Germinal center (tissue), 1 donor: ENCODE results near the gene MSGN1.

Experiments
- DNase-seq: peaks from one replicate; pipeline ENCODE4 v3.0.0; 2012; ENCODE audit warnings: mixed read lengths, low spot score

Gene MSGN1

DNA sequence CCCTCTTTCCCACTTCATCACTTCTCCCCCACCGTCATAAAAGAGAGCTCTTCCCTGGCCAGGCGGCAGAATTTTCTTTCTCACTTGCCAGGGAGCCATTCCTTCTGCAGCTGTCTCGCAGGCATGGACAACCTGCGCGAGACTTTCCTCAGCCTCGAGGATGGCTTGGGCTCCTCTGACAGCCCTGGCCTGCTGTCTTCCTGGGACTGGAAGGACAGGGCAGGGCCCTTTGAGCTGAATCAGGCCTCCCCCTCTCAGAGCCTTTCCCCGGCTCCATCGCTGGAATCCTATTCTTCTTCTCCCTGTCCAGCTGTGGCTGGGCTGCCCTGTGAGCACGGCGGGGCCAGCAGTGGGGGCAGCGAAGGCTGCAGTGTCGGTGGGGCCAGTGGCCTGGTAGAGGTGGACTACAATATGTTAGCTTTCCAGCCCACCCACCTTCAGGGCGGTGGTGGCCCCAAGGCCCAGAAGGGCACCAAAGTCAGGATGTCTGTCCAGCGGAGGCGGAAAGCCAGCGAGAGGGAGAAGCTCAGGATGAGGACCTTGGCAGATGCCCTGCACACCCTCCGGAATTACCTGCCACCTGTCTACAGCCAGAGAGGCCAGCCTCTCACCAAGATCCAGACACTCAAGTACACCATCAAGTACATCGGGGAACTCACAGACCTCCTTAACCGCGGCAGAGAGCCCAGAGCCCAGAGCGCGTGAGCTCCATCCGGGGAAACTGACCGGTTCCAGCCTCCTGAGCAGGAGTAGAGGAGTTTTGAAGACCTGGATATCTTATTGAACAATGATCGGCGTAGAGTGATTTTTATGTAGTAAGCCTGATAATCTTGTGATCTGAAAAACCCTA, at the start of gene MSGN1:
Gene MSGN1 (plus strand): TSS at position 65 of the 850 bp plus-strand sequence. CDS start 59 bp downstream, at position 124.
- DNase-seq = no peak

GRCh38 chr2:17768894-17769293, 47.4 kb upstream of the MSGN1 start:
- no peak for DNase-seq

DNA sequence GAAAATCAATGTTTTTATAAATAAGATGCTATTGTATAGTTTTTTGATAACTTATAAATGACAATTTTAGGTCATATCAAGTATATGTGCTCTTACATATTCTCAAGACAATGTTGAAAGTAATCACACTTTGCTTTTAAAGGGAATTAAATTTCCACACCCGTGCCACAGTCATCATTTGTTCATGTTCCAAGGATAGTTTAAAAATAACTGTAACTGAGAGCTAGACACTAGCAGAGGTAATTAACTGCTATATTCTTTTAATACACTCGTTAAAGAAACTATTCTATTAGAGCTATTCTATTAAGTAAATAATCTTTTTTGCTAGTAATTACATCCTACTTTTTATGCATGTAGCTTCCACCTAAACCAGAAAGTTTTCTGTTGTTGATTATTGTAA, 44.3 kb upstream of the MSGN1 start:
- DNase-seq = no peak

GRCh38 chr2:17772532-17772931, 43.7 kb upstream of the MSGN1 start:
- no peak for DNase-seq

DNA sequence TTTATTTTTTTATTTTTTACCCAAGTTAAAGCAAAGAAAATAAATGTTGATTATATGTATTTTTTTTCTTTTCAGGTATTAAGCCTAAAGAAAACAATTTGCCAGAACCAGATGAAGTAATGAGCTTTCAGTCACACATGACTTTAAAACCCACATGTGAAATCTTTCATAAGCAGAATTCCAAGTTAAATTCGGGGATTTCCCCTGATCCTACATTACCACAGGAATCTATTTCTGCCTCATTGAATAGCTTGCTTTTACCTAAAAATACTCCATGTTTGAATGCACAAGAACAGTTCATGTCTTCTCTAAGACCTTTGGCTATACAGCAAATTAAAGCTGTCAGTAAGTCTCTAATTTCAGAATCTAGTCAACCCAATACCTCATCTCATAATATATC, 35.7 kb upstream of the MSGN1 start:
- no peak for DNase-seq

DNA sequence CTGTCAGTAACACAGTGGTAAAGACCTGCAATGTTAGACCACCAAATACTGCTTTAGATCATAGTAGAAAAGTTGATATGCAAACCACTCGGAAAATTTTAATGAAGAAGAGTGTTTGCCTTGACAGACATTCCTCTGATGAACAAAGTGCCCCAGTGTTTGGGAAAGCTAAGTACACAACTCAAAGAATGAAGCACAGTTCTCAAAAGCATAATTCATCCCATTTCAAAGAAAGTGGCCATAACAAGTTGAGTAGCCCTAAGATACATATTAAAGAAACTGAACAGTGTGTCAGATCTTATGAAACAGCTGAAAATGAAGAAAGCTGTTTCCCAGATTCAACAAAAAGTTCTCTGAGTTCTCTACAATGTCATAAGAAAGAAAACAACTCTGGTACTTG, 34.8 kb upstream of the MSGN1 start:
- no peak for DNase-seq

DNA sequence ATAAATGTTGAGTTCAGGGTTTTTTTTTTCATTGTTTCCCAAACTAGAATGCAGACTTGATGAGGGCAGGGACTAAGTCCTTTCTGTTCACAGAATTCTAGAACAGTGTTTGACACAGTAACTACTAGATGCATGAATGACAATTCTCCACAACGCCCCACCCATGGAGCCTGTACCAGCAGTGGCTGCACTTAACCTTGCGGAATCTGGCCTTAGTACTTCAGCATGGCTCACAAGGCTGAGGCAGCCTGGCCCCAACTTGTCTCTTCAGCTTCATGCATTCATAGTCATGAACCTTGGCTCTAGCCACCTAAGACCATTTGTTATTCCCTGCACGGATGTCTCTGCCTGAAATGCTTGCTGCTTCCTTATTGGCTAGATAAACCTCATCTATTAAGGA, 29.5 kb upstream of the MSGN1 start:
- DNase-seq = no peak

DNA sequence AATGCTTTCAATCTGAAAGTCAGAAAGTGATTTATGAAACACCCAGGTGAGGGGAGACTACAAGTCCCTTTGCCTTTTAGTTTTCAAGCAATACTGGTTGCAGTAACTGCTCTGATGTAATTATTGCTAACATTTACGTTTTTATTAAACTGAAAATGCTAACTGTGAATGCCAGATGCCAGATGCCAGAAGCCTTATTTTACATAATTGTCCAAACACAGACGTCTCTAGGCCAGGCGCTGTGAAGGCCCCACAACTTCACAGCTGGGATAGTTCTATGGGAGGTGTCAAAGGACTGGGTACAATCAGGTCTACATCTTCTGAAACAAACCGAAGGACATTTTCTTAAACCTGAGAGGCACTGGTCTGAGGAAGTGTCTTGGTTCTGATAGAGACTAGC, 27.5 kb upstream of the MSGN1 start:
- no peak for DNase-seq

DNA sequence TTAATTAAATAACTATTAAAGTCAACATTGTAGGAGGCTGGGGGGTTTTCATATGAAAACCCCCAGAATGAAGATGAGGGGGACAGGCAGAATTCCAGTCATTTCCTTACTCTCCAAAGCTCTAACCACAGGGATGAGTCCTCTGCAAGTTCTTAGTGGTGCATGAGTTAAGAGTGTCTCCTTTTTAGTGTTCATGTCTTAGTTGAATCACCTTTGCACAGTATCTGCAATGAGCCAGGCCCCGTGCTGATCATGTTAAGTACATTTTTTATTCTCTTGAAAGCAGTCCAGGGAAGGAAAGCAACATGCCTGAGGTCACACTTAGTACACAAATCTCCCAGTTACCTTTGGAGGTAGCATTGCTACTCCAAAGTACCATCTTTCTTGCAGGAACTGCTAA, 25.7 kb upstream of the MSGN1 start:
- DNase-seq = no peak

DNA sequence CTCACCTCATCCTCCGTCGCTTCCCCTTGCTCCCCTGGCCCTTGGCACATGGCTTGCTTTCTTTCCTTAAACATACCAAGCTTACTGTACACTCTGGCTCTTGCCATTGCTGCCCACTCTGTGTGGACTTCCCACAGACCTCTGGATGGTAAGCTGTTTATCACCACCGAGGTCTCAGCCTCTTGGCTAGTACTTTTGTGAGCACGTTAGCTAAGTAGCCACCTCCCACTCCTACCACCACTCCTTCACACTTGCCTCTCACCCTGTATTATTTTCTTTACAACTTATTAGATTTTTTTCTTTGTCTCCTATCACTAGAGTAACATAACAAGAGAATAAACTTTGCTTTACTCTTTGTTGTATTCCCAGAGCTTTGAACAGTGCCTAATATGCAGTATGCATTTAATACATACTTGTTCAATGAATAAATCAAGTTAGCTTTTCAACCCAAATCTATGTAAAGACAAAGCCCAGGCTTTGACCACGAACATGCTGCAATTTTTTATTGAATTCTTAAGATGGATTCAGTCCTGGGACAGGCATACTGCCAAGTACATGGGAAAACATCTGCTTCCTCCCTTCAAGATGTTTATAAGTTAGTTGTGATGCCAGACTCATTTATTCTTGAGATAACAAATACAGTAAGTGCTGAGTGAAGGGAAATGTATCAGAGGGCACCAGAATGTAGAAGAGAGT, 25.0 kb upstream of the MSGN1 start:
- DNase-seq = no peak

DNA sequence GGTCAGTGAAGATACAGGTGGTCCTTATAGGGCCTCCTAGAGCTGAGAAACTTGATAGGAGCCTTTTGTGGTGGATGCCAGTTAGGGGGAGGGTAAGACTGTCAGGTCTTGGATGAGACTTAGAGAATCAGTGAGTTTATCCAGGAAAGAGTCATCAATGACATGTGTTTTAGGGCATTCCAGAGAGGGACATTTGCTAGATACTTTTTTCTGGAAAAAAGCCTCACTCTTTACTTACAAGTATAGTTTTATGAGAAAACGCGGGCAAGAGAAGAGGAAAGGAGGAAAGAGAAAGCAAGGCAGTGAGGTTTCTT, 24.5 kb upstream of the MSGN1 start:
- no peak for DNase-seq

GRCh38 chr2:17792515-17792914, 23.7 kb upstream of the MSGN1 start:
- DNase-seq = no peak

DNA sequence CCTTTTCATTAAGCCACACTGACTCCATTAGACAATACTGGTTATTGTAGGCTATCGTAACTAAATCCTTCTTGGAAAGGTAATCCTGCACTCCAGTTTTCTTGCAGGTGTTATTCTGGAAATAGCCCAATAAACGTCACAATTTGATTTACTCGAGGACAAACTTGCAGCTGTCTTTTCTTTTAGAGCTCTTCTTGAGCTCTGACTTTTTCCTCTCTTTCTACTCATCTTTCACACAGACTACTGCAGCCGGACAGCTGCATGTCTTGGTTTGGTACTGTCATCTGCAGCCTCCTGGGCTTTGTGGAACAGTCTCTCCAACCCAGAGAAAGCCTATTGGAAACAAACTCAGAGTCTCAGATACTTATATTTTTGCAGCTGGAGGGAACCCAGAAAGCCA, 23.0 kb upstream of the MSGN1 start:
- no peak for DNase-seq

DNA sequence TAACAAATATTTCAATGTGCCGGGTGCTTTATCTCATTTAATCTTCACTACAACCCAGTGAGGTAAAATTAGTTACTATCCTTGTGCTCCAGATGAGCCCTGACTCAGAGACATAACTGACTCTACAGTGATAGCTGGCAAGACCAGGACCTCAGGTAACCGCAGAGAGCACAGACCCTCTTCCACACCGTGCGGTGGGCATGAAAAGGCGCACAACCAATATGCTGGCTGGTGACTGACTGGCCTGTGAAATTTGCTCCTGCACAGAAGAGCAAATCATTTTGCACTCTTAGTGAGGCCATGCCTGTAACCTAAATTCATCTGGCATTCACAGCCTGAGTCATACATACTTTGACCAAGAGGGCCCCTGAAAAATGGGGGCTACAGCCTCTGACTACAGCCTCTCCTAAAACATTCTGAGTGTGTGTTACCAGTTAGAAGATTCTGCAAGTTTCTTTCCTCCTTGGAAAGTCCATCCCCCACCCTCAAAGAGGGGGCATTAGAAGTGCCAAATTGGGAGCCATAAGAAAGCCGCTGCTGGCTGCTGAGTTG, 22.4 kb upstream of the MSGN1 start:
- no peak for DNase-seq

- no peak for DNase-seq
Observed at GRCh38 chr2:17795309-17795708, 21.0 kb upstream of the MSGN1 start.

DNA sequence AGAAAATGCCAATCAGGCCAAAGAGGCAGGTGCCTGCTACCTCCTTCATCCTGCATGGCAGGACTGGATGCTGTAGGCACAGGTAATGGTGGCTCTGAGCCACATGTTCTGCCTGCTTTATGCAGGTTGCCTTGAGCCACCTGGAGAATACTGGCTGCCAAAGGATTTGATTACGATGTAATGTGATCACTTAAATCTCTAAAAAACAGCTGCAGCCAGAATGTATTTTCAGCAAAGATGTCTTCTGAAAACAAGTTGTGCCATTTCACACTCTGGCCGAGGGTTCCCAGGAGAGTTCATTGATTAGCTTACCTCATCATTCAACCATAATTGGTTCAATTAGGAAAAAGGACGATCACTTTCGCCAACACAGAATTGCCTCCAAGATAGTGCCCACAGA, 17.9 kb upstream of the MSGN1 start:
- DNase-seq = no peak

DNA sequence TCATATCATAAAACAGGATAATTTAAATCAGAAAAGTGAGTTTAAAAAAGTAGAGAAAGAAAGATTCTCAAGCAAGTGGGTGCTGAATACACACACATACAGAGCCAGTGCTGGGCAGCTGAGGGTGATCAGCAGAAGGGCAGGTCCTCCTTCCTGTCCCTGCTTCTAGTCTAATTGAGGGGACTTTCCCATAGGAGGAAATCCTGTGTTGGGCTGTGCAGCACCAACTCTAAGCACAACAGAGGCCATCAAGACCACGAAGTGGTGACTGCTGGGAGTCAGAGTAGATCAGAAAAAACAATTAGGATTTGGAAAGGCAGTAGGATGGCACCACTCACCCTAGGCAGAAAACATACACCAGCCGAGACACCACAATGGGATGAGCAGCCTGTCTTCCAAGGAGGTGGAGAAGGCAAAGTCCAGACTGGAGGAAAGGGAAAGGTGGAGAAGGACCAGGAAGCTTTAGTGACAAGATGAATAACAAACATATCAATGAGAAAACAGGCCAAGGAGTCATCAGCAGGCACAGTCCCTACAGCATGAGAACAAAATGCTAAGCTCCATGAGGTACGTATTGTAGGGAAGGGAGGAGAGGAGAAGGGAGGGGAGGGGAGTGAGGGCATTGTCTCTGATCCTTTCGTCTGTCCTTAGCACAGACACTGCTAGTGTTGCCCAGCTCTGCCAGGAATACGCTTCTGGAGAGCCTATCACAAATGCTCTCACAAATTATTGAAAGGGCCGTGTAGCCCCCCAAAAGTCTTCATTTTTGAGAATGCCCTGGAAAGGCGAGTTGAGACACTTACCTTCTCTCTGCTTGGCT, 16.7 kb upstream of the MSGN1 start:
- DNase-seq = no peak

DNA sequence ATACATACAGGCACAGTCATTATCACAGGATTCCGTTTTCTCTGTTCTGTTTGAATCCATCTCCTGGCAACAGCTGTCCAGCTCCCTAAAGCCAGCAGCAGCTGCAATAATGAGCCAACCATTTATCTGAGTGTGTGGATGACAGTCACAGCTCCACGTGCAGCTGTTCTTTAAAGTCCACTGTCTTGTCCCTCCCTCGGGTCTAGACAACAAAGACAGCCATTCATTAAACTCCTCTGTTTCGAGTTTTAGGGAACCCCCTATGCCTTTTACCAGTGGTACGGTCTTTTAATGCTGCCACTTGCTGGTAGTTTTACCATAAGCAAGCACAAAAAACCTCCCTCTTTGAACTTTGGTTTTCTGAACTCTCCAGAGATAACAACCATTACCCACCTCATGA, 16.0 kb upstream of the MSGN1 start:
- no peak for DNase-seq

DNA sequence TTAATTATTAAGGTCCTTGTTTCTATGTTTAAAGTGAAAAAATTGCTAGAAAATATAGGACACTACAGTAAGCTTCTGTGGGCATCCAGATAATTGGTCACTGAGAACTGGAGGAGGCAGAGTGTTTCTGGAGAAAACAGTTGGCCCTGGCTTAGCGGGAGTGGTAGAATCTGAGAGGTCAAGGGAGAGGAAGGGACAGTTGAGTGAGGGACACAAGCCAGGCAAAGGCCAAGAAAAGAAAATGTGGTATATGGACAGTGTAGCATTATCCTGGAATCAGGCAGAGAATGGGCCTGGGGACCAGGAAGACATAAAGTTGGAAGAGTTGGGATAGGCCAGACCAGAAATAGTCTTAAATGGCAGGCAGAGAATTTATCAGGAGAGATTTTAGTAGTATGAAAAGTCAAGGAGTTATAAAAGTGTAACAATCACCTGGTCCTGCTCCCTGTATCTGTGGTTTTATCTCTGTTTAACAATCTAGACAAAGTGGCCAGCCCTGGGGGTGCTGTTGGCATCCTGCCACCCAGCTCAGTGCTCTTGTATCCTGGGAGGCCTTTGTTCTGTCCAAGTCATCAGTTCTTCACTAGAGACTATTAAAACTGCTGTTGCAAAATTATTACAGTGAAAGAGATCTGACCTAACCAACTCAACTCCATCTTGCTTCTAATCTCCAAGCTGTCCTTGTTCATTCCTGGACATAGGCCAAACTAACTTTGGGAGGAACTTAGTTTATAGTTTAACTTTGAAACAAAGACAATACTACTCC, 15.4 kb upstream of the MSGN1 start:
- DNase-seq = no peak

- DNase-seq = no peak
Observed at GRCh38 chr2:17803497-17803896, 12.8 kb upstream of the MSGN1 start.

DNA sequence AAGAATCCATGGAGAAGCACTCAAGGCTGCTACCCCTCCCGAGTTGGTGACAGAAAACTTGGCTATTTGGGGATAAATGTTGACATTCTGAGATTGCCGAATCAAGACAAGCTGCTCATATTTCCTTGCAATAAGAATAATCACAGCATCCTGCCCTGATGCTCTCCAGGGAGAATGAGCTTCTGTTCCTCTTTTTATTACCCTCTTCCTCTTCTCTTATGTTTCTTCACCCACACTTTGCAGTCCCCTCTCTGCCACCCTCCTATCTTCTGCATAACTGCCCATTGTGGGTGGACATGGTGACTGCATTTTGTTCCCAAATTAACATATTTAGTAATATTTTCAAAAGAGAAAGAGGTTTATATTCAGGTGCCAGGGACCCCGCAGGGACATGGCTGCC, 11.9 kb upstream of the MSGN1 start:
- DNase-seq = peak; percentile 80

DNA sequence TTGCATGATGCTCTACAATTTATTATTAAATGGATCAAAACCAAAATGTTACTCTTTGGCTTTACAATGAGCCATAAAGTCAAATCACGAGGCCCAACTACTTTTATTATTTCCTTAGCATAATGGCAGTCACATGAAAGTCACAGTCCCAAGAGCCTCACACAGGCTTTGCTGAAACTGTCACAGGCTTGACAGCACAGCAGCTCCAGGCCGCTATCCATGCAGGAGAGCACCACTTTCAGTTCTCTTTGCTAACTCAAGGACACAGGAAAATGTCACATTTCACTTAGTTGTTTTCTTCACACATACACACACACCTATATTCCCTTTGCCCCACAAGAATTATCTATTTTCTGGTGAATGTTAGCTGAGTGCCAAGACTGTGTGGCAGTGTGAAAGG, 11.1 kb upstream of the MSGN1 start:
- peak; percentile 39 for DNase-seq
